Chondrocyte (in vitro differentiated cells): ENCODE measurements around the gene TMEM131L. TPM values are rescaled to one million over a fixed set of nuclear protein-coding genes. Genes with fewer than 3 reads are reported as not detected.

ENCODE experiments used
- DNase-seq: peaks from one replicate; pipeline ENCODE4 v3.0.0; 2021; ENCODE audit warnings: mixed read lengths, low spot score
- H3K27ac Mint-ChIP-seq: one replicate; pipeline ENCODE4 v1.8.0; 2021; ENCODE audit warnings: mild to moderate bottlenecking, moderate library complexity, mixed read lengths; ENCODE audit not compliant: unreplicated experiment
- H3K27me3 Mint-ChIP-seq: 2 replicates; pipeline ENCODE4 v1.8.0; 2021; ENCODE audit warnings: low read depth, mixed read lengths
- H3K36me3 Mint-ChIP-seq: 2 replicates; pipeline ENCODE4 v1.8.0; 2021; ENCODE audit warnings: low read depth, mixed read lengths
- H3K4me1 Mint-ChIP-seq: 2 replicates; pipeline ENCODE4 v1.8.0; 2021; ENCODE audit warnings: low read depth, mild to moderate bottlenecking, mixed read lengths
- H3K4me3 Mint-ChIP-seq: one replicate; pipeline ENCODE4 v1.8.0; 2021; ENCODE audit warnings: mild to moderate bottlenecking, moderate library complexity, mixed read lengths; ENCODE audit not compliant: unreplicated experiment
- H3K9me3 Mint-ChIP-seq: 2 replicates; pipeline ENCODE4 v1.8.0; 2021; ENCODE audit warnings: low read depth, mixed read lengths
- CTCF ChIP-seq: fragments of 200-600 bp; sonication (generic); IDR thresholded peaks from 2 replicates; pipeline ENCODE4 v1.5.0; 2021; ENCODE audit warnings: antibody characterized with exemption, mild to moderate bottlenecking, moderate library complexity
- total RNA-seq: library from RNA; stranded (reverse); gene quantifications from 3 replicates; pipeline ENCODE4 v1.2.1, GENCODE V29; 2021

The TMEM131L gene
- total RNA-seq, 1 donor from 2014 or later = 8.4 TPM

GRCh38 chr4:153676486-153676885, 210.3 kb downstream of the TMEM131L start:
- peaks cover 32% of the 10 kb centered on the region for H3K9me3 Mint-ChIP-seq
- H3K27ac Mint-ChIP-seq = peak overlapping the region; percentile 76
- H3K4me3 Mint-ChIP-seq = no peak overlapping the region
- H3K27me3 Mint-ChIP-seq = no peaks in the 10 kb centered on the region
- TF ChIP-seq CTCF = no peak
- H3K36me3 Mint-ChIP-seq = peaks cover 7% of the 10 kb centered on the region
- H3K4me1 Mint-ChIP-seq = peaks cover 24% of the 10 kb centered on the region
- no peak for DNase-seq

- Mint-ChIP-seq H3K36me3 (peaks cover 5% of the 10 kb centered on the region), H3K9me3 (peaks cover 29% of the 10 kb centered on the region), H3K27me3 (no peaks in the 10 kb centered on the region), H3K27ac (peak overlapping the region; percentile 76), H3K4me3 (no peak overlapping the region), H3K4me1 (peaks cover 24% of the 10 kb centered on the region)
- DNase-seq = no peak
- no peak for TF ChIP-seq CTCF
These were observed 210.8 kb downstream of the TMEM131L start for GRCh38 chr4:153676984-153677383.

GRCh38 chr4:153679486-153679885, 213.3 kb downstream of the TMEM131L start:
- TF ChIP-seq CTCF = no peak
- no peak overlapping the region for H3K4me3 Mint-ChIP-seq
- no peak overlapping the region for H3K27ac Mint-ChIP-seq
- no peaks in the 10 kb centered on the region for H3K27me3 Mint-ChIP-seq
- peaks cover 14% of the 10 kb centered on the region for H3K9me3 Mint-ChIP-seq
- no peak for DNase-seq
- peaks cover 24% of the 10 kb centered on the region for H3K4me1 Mint-ChIP-seq
- H3K36me3 Mint-ChIP-seq = peaks cover 5% of the 10 kb centered on the region

GRCh38 chr4:153683763-153684181, 217.6 kb downstream of the TMEM131L start:
- no peak for TF ChIP-seq CTCF
- H3K27ac Mint-ChIP-seq = no peak overlapping the region
- peaks cover 5% of the 10 kb centered on the region for H3K4me1 Mint-ChIP-seq
- H3K4me3 Mint-ChIP-seq = peak overlapping the region; percentile 24
- peaks cover 10% of the 10 kb centered on the region for H3K27me3 Mint-ChIP-seq
- peaks cover 3% of the 10 kb centered on the region for H3K36me3 Mint-ChIP-seq
- DNase-seq = no peak
- H3K9me3 Mint-ChIP-seq = peaks cover 9% of the 10 kb centered on the region

GRCh38 chr4:153684182-153684970, 218.2 kb downstream of the TMEM131L start, which contains the start of gene TLR2:
TSS of gene TLR2 (plus strand) at chr4:153684280. CDS start at chr4:153702908, 18,628 bp downstream.
- DNase-seq = peak; percentile 90
- peaks cover 10% of the 10 kb centered on the region for H3K27me3 Mint-ChIP-seq
- H3K27ac Mint-ChIP-seq = no peak within 1 kb of the TSS
- peak; percentile 18 for TF ChIP-seq CTCF
- H3K4me1 Mint-ChIP-seq = peaks cover 5% of the 10 kb centered on the region
- H3K9me3 Mint-ChIP-seq = peaks cover 15% of the 10 kb centered on the region
- peaks cover 3% of the 10 kb centered on the region for H3K36me3 Mint-ChIP-seq
- peak within 1 kb of the TSS; percentile 70 for H3K4me3 Mint-ChIP-seq
